Right atrium auricular region (tissue), 2 donors: Measurements from ENCODE around the gene NRG2. TPM values are rescaled to one million over a fixed set of nuclear protein-coding genes. Genes with fewer than 3 reads are reported as not detected.

Experiments
- DNase-seq: peaks from one replicate; pipeline ENCODE4 v3.0.0-alpha.2; 2019; ENCODE audit warnings: low spot score
- H3K27ac ChIP-seq, 2 donors: fragments of 200-600 bp; sonication (generic); 1 replicate in 1 of 2; 2 replicates in 1 of 2; pipeline ENCODE4 v1.5.1; 2016 to 2019
- H3K27me3 ChIP-seq, 2 donors: fragments of 200-600 bp; sonication (generic); one replicate each; pipeline versions ENCODE4 v1.5.1 to v1.6.0; 2017 to 2019
- H3K36me3 ChIP-seq: fragments of 200-600 bp; sonication (generic); one replicate; pipeline ENCODE4 v1.5.1; 2016
- H3K4me1 ChIP-seq, 2 donors: fragments of 200-600 bp; sonication (generic); one replicate each; pipeline versions ENCODE4 v1.5.1 to v1.6.0; 2017 to 2019
- H3K4me3 ChIP-seq, 2 donors: fragments of 200-600 bp; sonication (generic); 1 replicate in 1 of 2; 2 replicates in 1 of 2; pipeline ENCODE4 v1.5.1; 2017 to 2019; ENCODE audit warnings: mild to moderate bottlenecking in 1 of 2, moderate library complexity in 1 of 2
- H3K9me3 ChIP-seq, 2 donors: fragments of 200-600 bp; sonication (generic); one replicate each; pipeline ENCODE4 v1.5.1; 2019
- total RNA-seq, 2 donors: library from RNA; depleted of rRNA; stranded (reverse); fragments of >200 nt; gene quantifications; one replicate each; pipeline ENCODE4 v1.1.0, GENCODE V29; 2016
- TF ChIP-seq, protein P1 (sequence below), 2 donors: fragments of 200-600 bp; sonication (generic); IDR thresholded peaks; one replicate each; pipeline ENCODE4 v1.5.1; 2019; ENCODE audit warnings: antibody characterized with exemption in 2 of 2

NRG2 gene
- total RNA-seq, 2 donors from 2014 or later: 1.8 to 1.9 TPM

DNA sequence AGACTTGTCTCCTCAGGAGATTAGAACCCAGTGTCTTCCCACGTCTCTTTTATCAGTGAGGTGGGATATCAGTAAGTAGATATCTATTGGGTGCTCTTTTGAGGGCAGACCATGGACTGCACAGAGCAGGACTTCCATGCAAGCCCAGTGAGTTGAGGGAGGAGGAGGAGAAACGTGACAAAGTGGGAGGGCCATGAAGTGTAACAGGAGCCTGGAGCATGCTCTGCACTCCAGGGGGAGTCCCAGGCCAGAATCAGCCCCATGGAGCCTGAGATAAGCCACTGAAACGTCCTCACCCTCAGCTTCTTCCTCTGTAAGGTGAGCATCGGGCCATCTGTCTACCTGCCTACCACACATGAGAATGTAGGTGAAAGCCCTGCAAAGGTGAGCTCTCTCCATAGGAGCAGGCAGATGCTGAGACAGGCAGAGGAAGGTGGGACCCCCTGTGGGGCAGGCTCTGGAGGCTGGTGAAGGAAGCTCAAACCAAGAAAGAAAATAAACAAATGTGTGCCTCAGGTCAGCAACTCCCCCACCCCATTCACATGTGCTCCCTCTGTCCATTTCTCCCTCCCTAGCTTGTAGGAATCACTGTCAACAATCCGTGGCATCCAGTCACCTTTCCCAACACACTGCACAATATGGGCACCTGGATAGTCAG lies 87.4 kb downstream of the NRG2 start:
- TF ChIP-seq, protein P1, sequence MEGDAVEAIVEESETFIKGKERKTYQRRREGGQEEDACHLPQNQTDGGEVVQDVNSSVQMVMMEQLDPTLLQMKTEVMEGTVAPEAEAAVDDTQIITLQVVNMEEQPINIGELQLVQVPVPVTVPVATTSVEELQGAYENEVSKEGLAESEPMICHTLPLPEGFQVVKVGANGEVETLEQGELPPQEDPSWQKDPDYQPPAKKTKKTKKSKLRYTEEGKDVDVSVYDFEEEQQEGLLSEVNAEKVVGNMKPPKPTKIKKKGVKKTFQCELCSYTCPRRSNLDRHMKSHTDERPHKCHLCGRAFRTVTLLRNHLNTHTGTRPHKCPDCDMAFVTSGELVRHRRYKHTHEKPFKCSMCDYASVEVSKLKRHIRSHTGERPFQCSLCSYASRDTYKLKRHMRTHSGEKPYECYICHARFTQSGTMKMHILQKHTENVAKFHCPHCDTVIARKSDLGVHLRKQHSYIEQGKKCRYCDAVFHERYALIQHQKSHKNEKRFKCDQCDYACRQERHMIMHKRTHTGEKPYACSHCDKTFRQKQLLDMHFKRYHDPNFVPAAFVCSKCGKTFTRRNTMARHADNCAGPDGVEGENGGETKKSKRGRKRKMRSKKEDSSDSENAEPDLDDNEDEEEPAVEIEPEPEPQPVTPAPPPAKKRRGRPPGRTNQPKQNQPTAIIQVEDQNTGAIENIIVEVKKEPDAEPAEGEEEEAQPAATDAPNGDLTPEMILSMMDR (IDR thresholded peaks at IDR 0.05): no peak
- Histone ChIP-seq H3K4me1 (peaks cover 0 to 6% of the 10 kb centered on the region in 2 donors), H3K4me3 (no peak overlapping the region), H3K9me3 (no peaks in the 10 kb centered on the region), H3K36me3 (no peaks in the 10 kb centered on the region), H3K27me3 (no peaks in the 10 kb centered on the region), H3K27ac (no peak overlapping the region)
- DNase-seq: no peak

DNA sequence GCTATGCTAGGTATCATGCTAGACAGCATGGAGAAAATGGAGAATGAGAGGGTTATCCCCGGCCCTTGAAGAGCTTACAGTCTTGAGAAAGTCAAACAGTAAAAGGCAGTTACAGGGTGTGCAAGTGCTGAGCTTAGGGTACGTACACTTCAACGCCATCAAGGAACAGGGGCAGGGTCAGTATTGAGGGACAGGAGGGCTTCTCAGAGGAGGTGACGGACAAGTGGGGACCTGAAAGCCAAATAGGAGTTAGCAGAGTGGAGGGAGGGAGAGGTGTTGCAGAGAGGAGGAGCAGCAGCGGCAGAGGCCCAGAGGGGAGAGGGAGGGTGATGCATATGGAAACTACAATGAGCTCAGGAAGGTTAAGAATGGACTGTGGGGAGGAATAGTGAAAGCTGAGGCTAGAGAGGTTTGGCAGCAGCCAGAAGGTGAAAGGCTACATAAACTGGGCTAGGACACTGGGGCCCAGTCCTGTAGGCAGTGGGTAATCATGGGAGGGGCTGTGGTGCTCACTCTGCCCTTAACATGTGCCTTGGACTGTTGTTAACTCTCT lies 88.0 kb downstream of the NRG2 start:
- H3K9me3 ChIP-seq: no peaks in the 10 kb centered on the region

DNA sequence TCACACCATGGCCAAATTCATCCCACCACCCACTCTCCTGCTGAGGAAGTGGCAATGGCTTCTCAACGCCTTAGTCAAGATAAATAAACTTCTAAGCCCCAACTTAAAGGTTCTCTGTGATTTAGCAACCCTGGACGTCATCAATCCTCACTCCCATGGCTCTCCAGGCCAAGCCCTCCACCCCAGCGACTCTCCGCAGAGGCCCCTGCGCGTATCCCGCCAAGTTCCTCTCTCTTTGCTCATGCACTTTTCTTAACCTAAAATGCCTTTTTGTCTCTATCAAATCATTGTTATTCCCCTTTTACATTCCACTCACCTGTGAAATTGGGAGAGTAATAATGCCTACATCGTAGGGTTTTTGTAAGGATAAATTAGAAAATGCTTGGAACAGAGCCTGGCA lies 88.6 kb downstream of the NRG2 start:
- Histone ChIP-seq H3K36me3 (no peaks in the 10 kb centered on the region), H3K27ac (no peak overlapping the region), H3K4me3 (no peak overlapping the region), H3K4me1 (peaks cover 0 to 15% of the 10 kb centered on the region in 2 donors), H3K27me3 (no peaks in the 10 kb centered on the region), H3K9me3 (no peaks in the 10 kb centered on the region)
- TF ChIP-seq, protein P1 (IDR thresholded peaks at IDR 0.05): no peak
- DNase-seq: no peak

More for the DNA sequence above, 88.0 kb downstream of the NRG2 start:
- no peak for DNase-seq
- TF ChIP-seq, protein P1 (IDR thresholded peaks at IDR 0.05): no peak
- Histone ChIP-seq H3K4me1 (peaks cover 0 to 8% of the 10 kb centered on the region in 2 donors), H3K36me3 (no peaks in the 10 kb centered on the region), H3K27ac (no peak overlapping the region), H3K4me3 (no peak overlapping the region), H3K27me3 (no peaks in the 10 kb centered on the region)

DNA sequence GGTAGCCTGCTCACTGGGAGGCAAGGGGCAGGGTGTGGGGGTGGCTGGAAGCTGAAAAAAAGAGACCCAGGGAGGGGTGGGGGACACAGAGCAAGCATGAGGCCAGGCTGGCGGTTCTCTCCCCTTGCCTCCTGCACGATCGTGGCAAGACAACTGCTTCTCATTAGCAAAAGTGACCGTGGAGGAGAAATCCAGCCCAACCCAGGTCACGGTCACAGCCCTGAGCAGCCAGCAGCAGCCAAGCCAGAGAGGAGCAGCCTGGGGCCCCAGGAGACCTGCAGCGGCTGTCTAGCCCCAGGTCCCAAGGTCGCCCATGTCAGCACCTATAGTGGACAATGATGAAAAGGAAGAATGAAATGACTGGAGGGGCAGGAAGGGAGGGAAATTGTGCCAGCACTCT lies 89.1 kb downstream of the NRG2 start:
- Histone ChIP-seq H3K9me3 (no peaks in the 10 kb centered on the region), H3K4me3 (no peak overlapping the region), H3K27ac (no peak overlapping the region), H3K4me1 (peaks cover 0 to 15% of the 10 kb centered on the region in 2 donors), H3K36me3 (no peaks in the 10 kb centered on the region), H3K27me3 (no peaks in the 10 kb centered on the region)
- TF ChIP-seq, protein P1 (IDR thresholded peaks at IDR 0.05): no peak
- no peak for DNase-seq

- H3K4me3 ChIP-seq: no peak overlapping the region
- no peak overlapping the region for H3K27ac ChIP-seq
- no peaks in the 10 kb centered on the region for H3K36me3 ChIP-seq
- H3K9me3 ChIP-seq: no peaks in the 10 kb centered on the region
- H3K4me1 ChIP-seq: peaks cover 0 to 15% of the 10 kb centered on the region in 2 donors
- H3K27me3 ChIP-seq: no peaks in the 10 kb centered on the region
- no peak for DNase-seq
- TF ChIP-seq, protein P1 (IDR thresholded peaks at IDR 0.05): no peak
Observed at GRCh38 chr5:139952574-139952973, 90.5 kb downstream of the NRG2 start.
